ENCODE data around the gene MTREX.

The MTREX gene

DNA sequence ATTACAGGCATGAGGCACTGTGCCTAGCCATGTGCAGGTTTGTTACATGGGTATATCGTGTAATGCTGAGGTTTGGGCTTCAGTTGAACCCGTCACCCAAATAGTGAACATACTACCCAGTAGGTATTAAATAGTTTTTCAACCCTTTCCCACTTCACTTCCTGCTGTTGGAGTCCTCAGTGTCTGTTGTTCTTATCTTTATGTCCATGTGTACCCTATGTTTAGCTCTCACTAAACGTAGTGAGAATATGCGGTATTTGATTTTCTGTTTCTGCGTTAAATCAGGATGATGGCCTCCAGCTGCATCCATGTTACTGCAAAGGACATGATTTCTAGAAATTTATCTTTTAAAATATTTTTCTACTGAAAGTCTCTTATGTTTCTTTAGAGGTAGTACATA, 17.8 kb downstream of the MTREX start:
- no peak overlapping the region for H3K27ac ChIP-seq
- no peak for TF ChIP-seq CTCF (conservative IDR thresholded peaks at IDR 0.05)

- no peak for TF ChIP-seq CTCF (conservative IDR thresholded peaks at IDR 0.05)
- no peak overlapping the region for H3K27ac ChIP-seq
Measured at GRCh38 chr5:55327281-55327680, 19.5 kb downstream of the MTREX start.

GRCh38 chr5:55331321-55331720, 23.5 kb downstream of the MTREX start:
- no peak for TF ChIP-seq CTCF (conservative IDR thresholded peaks at IDR 0.05)
- no peak overlapping the region for H3K27ac ChIP-seq

GRCh38 chr5:55333017-55333416, 25.2 kb downstream of the MTREX start:
- TF ChIP-seq CTCF (conservative IDR thresholded peaks at IDR 0.05) = no peak
- H3K27ac ChIP-seq = no peak overlapping the region

- no peak for TF ChIP-seq CTCF (conservative IDR thresholded peaks at IDR 0.05)
- H3K27ac ChIP-seq = no peak overlapping the region
Measured at GRCh38 chr5:55333811-55334210, 26.0 kb downstream of the MTREX start.

GRCh38 chr5:55338092-55338613, 30.4 kb downstream of the MTREX start:
- H3K27ac ChIP-seq = no peak overlapping the region
- no peak for TF ChIP-seq CTCF (conservative IDR thresholded peaks at IDR 0.05)

DNA sequence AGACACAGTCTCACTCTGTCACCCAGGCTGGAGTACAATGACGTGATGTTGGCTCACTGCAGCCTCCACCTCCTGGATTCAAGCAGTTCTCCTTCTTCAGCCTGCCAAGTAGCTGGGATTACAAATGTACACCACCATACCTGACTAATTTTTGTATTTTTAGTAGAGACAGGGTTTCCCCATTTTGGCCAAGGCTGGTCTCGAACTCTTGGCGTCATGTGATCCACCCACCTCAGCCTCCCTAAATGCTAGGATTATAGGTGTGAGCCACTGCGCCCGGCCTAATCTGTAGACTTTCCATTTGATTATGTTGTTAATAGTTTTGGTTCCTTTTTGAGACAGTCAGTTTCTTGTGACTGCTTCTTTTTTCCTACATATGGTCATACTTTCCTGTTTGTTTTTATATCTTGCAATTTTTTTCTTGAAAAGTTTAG, 31.0 kb downstream of the MTREX start:
- no peak for TF ChIP-seq CTCF (conservative IDR thresholded peaks at IDR 0.05)

More for the DNA sequence above, 31.0 kb downstream of the MTREX start:
- no peak overlapping the region for H3K27ac ChIP-seq

Data from VCaP (cell line).